HepG2 (cell line): Measurements from ENCODE around the gene EXOC3L4. TPM values are rescaled to one million over a fixed set of nuclear protein-coding genes. Genes with fewer than 3 reads are reported as not detected.

ENCODE experiments used
- ATAC-seq: fragments of 200-7000 bp; cut with Tn5 transposase; 3 replicates; pipeline ENCODE4 v1.9.1; 2020; ENCODE audit warnings: mild to moderate bottlenecking, moderate library complexity
- BruUV-seq: library from RNA; stranded (reverse); fragments of 400-500 nt; replicated peaks from 2 replicates; lab custom pipeline; 2021; lab: Mats Ljungman, UMichigan
- CTCF ChIA-PET: fragments of 300-600 bp; formaldehyde crosslinking; extraction: SDS; loops from one replicate; lab custom pipeline; 2021; ENCODE audit warnings: low total read pairs, inconsistent platforms, low intra/inter-chr PET ratio; lab: Yijun Ruan, JAX
- POLR2A ChIA-PET: fragments of 350-600 bp; sonication (Branson Sonifier 250); formaldehyde crosslinking; loops from one replicate; lab custom pipeline; 2020; ENCODE audit warnings: antibody characterized with exemption, inconsistent platforms; lab: Yijun Ruan, JAX
- DNase-seq: peaks from one replicate; pipeline ENCODE4 v3.0.0-alpha.2; 2015; ENCODE audit warnings: low spot score
- FAIRE-seq: peaks from 3 replicates; lab custom pipeline; 2011; peaks lifted over from hg19 to GRCh38; lab: Jason Lieb, UNC
- H2AFZ ChIP-seq: one replicate; pipeline ENCODE4 v1.6.1; 2011; ENCODE audit warnings: low read length, inconsistent platforms
- H3K27ac ChIP-seq: fragments of 300-600 bp; 3 replicates; pipeline ENCODE4 v1.8.0; 2011; ENCODE audit warnings: mixed run types, mild to moderate bottlenecking, mixed read lengths, low read length, inconsistent platforms; ENCODE audit not compliant: insufficient read depth; ENCODE audit errors: extremely low read length
- H3K27me3 ChIP-seq, 2 experiments: fragments of 200-600 bp in 1 of 2; 2 replicates in 1 of 2; 3 replicates in 1 of 2; pipeline versions ENCODE4 v1.6.0 to v1.8.0; 2011; ENCODE audit warnings: low read length in 2 of 2, mild to moderate bottlenecking in 2 of 2, moderate library complexity in 2 of 2, inconsistent platforms in 1 of 2; ENCODE audit not compliant: insufficient read depth in 2 of 2, control insufficient read depth in 1 of 2
- H3K36me3 ChIP-seq, 2 experiments: fragments of 200-600 bp in 1 of 2; replicated peaks in 1 of 2; 2 replicates in 1 of 2; 3 replicates in 1 of 2; pipeline versions ENCODE4 v1.5.1 to v1.8.0; 2011; ENCODE audit warnings: low read length in 2 of 2, inconsistent platforms in 1 of 2; ENCODE audit not compliant: insufficient read depth in 2 of 2, control insufficient read depth in 1 of 2
- H3K4me1 ChIP-seq: 2 replicates; pipeline ENCODE4 v1.5.1; 2012; ENCODE audit warnings: low read length, inconsistent platforms; ENCODE audit not compliant: insufficient read depth
- H3K4me2 ChIP-seq: 2 replicates; pipeline ENCODE4 v1.6.0; 2011; ENCODE audit warnings: low read depth, low read length, inconsistent platforms
- H3K4me3 ChIP-seq, 3 experiments: fragments of 200-600 bp in 1 of 3; sonication (generic), shearing (Covaris generic) in 1 of 3; replicated peaks in 1 of 3; 2 replicates each; pipeline ENCODE4 v1.5.1; 2011 to 2016; ENCODE audit warnings: low read length in 3 of 3, inconsistent platforms in 2 of 3, low read depth in 2 of 3, mild to moderate bottlenecking in 2 of 3, control low read depth in 1 of 3, mixed read lengths in 1 of 3; ENCODE audit not compliant: insufficient read depth in 1 of 3
- H3K79me2 ChIP-seq: one replicate; pipeline ENCODE4 v1.6.1; 2011; ENCODE audit warnings: low read length, inconsistent platforms; ENCODE audit not compliant: insufficient read depth
- H3K9ac ChIP-seq: 2 replicates; pipeline ENCODE4 v1.6.0; 2011; ENCODE audit warnings: mild to moderate bottlenecking, low read depth, low read length, inconsistent platforms; ENCODE audit not compliant: insufficient read depth
- H3K9me3 ChIP-seq: 2 replicates; pipeline ENCODE4 v1.5.1; 2012; ENCODE audit warnings: mild to moderate bottlenecking, low read length
- H4K20me1 ChIP-seq: 2 replicates; pipeline ENCODE4 v1.6.0; 2011; ENCODE audit warnings: inconsistent platforms, mild to moderate bottlenecking, low read length, moderate library complexity; ENCODE audit not compliant: insufficient read depth
- AGO2 ChIP-seq: fragments of 200-400 bp; formaldehyde crosslinking; optimal IDR thresholded peaks from 2 replicates; pipeline ENCODE3; 2017; ENCODE audit warnings: mild to moderate bottlenecking, low read depth, low read length, moderate library complexity
- AKAP8 ChIP-seq: sonication (generic); formaldehyde crosslinking; IDR thresholded peaks from 2 replicates; pipeline ENCODE4 v1.5.1; 2020; ENCODE audit warnings: mild to moderate bottlenecking, missing genetic modification reagents
- ARHGAP35 ChIP-seq: sonication (generic); formaldehyde crosslinking; IDR thresholded peaks from 2 replicates; pipeline ENCODE4 v1.9.0; 2022; ENCODE audit warnings: mild to moderate bottlenecking, inconsistent platforms, moderate library complexity, missing genetic modification reagents, borderline replicate concordance
- FOXC1 ChIP-seq: sonication (generic); formaldehyde crosslinking; IDR thresholded peaks from 2 replicates; pipeline ENCODE4 v1.8.0; 2022; ENCODE audit warnings: mild to moderate bottlenecking, missing genetic modification reagents, borderline replicate concordance
- POLR2A ChIP-seq, 2 experiments: IDR thresholded peaks; 2 replicates each; pipeline ENCODE4 v1.6.1; 2011; ENCODE audit warnings: low read depth in 2 of 2, low read length in 2 of 2, mild to moderate bottlenecking in 1 of 2, moderate library complexity in 1 of 2; ENCODE audit not compliant: insufficient read depth in 1 of 2
- RBFOX2 ChIP-seq: fragments of 200-400 bp; formaldehyde crosslinking; IDR thresholded peaks from 2 replicates; pipeline ENCODE4 v1.6.1; 2017; ENCODE audit warnings: low read depth, mild to moderate bottlenecking, low read length
- RBM22 ChIP-seq: fragments of 200-400 bp; formaldehyde crosslinking; optimal IDR thresholded peaks from 2 replicates; pipeline ENCODE3; 2017; ENCODE audit warnings: mild to moderate bottlenecking, low read length, moderate library complexity
- RBM39 ChIP-seq: fragments of 200-400 bp; formaldehyde crosslinking; IDR thresholded peaks from one replicate; pipeline ENCODE4 v1.6.1; 2018; ENCODE audit warnings: antibody characterized with exemption, mild to moderate bottlenecking, low read depth, low read length; ENCODE audit not compliant: poor library complexity, severe bottlenecking
- SMC3 ChIP-seq: IDR thresholded peaks from 2 replicates; pipeline ENCODE4 v1.6.1; 2011; ENCODE audit warnings: low read length, improper control_type of control experiment
- ZBTB33 ChIP-seq: sonication (generic); formaldehyde crosslinking; IDR thresholded peaks from 2 replicates; pipeline ENCODE4 v1.4.0; 2020; ENCODE audit warnings: missing genetic modification reagents
- ZNF687 ChIP-seq: sonication (generic); formaldehyde crosslinking; IDR thresholded peaks from 2 replicates; pipeline ENCODE4 v1.5.1; 2020; ENCODE audit warnings: mild to moderate bottlenecking, missing genetic modification reagents, moderate library complexity
- WGBS: methylation state at CpG from one replicate; pipeline ENCODE4 v1.1.6; 2017; ENCODE audit warnings: low lambda C conversion rate; 5-methylcytosine and 5-hydroxymethylcytosine counted together
- in situ Hi-C: cut with HindIII; loops from 2 replicates; pipeline ENCODE4 v1.10.0; 2017; ENCODE audit warnings: low pct_unique_long_range_greater_than_20kb; ENCODE audit not compliant: extremely low pct_ligation_motif_present
- intact Hi-C: fragments of 100-400 bp; cut with micrococcal nuclease; formaldehyde crosslinking; loops from one replicate; pipeline ENCODE4 v1.10.0; 2022; ENCODE audit not compliant: unreplicated experiment
- polyA plus RNA-seq, 8 experiments: library from polyadenylated mRNA; depleted of rRNA in 3 of 8; stranded (reverse) in 7 of 8; unstranded in 1 of 8; fragments of >200 nt; fragmentation: Illumina TruSeq in 4 of 8; extraction: Trizol in 4 of 8; gene quantifications; 2 replicates each; pipeline versions ENCODE4 v1.2.1 to v1.2.3, GENCODE V29; 2011 to 2016; ENCODE audit warnings: low read depth in 4 of 8, missing spikeins in 1 of 8, mixed read lengths in 1 of 8; ENCODE audit not compliant: insufficient read depth in 1 of 8
- total RNA-seq, 5 experiments: library from RNA; depleted of rRNA; stranded (reverse); fragments of >200 nt; fragmentation: Illumina TruSeq; extraction: Trizol; gene quantifications; 2 replicates each; pipeline ENCODE4 v1.2.3, GENCODE V29; 2016; ENCODE audit warnings: low read depth in 1 of 5

Gene EXOC3L4
- total and polyA plus RNA-seq, 2 of the 13 experiments (the other 11 are each of a cell fraction or from before 2014, with no cell fraction given): 11.8 to 27.0 TPM

- BruUV-seq: no TSS peak
- Histone ChIP-seq H3K27me3 (no peaks in the 10 kb centered on the region), H3K27ac (no peak overlapping the region), H3K4me2 (no peak overlapping the region), H3K4me3 (no peak overlapping the region), H4K20me1 (peaks cover 12% of the 10 kb centered on the region), H3K9me3 (no peaks in the 10 kb centered on the region), H3K9ac (no peak overlapping the region), H3K4me1 (peaks cover 87% of the 10 kb centered on the region), H3K36me3 (peaks cover 5 to 6% of the 10 kb centered on the region in 2 experiments; a peak in 2 of 5 replicates), H3K79me2 (no peaks in the 10 kb centered on the region), H2AFZ (no peak overlapping the region)
- ChIA-PET POLR2A (interaction anchor here (5.9 kb wide), 1 partner anchor 8 kb away, joined by 55 read pairs; no protein-coding TSS in a partner anchor), CTCF (no interaction called here)
- TF ChIP-seq RBFOX2 (peak; percentile 23; the same call in 1 of the 2 replicates), AGO2 (peak; percentile 81), AKAP8 (CRISPR knock-in tag) (0 out of 2 replicates have a peak, but pooled peaks have one; percentile 73), ZNF687 (CRISPR knock-in tag) (peak; percentile 37; the same call in 1 of the 2 replicates), SMC3 (no peak), RBM22 (peak; percentile 18), FOXC1 (CRISPR knock-in tag) (no peak), RBM39 (peak; percentile 3), ARHGAP35 (no peak), ZBTB33 (peak; percentile 33; the same call in 1 of the 2 replicates), POLR2A (IDR thresholded peaks at IDR 0.05; ENCODE audit: insufficient read depth in 1 of 2, low read depth in 2 of 2, low read length in 2 of 2) (0 out of 4 replicates have a peak, but pooled peaks of 1 of the 2 experiments have one; percentile 27)
- no peak for ATAC-seq
- intact Hi-C loops: no loop called here
- DNase-seq: no peak
- no peak for FAIRE-seq
- 82% methylated on average over 10 of the region's 28 CpGs for WGBS
- in situ Hi-C loops: no loop called here
Observed at GRCh38 chr14:103107941-103108748, 13.6 kb downstream of the EXOC3L4 start.
